B cell (primary cell): Measurements from ENCODE around the gene NDOR1. TPM values are rescaled to one million over a fixed set of nuclear protein-coding genes. Genes with fewer than 3 reads are reported as not detected.
A peak's percentile ranks its signal among the peaks of the same experiment; 100 is the strongest.

ENCODE experiments used
- ATAC-seq: fragments of 200-7000 bp; cut with Tn5 transposase; one replicate; pipeline ENCODE4 v1.10.0; 2021; ENCODE audit warnings: low read depth, mild to moderate bottlenecking, moderate number of reproducible peaks, moderate library complexity
- CTCF ChIA-PET: fragments of 350-600 bp; sonication (Branson Sonifier 250); formaldehyde crosslinking; loops from one replicate; lab custom pipeline; 2021; ENCODE audit warnings: antibody characterized with exemption, inconsistent platforms; lab: Charles Lee
- POLR2A ChIA-PET: fragments of 350-600 bp; sonication (Branson Sonifier 250); formaldehyde crosslinking; loops from one replicate; lab custom pipeline; 2021; ENCODE audit warnings: antibody characterized with exemption; lab: Charles Lee
- DNase-seq: peaks from one replicate; pipeline ENCODE4 v3.0.0; 2013
- H2AFZ ChIP-seq: 2 replicates; pipeline ENCODE4 v1.6.1; 2012; ENCODE audit warnings: mild to moderate bottlenecking, low read depth, low read length; ENCODE audit not compliant: insufficient read depth, poor library complexity, severe bottlenecking
- H3K27ac ChIP-seq, 2 donors: 1 replicate in 1 of 2; 2 replicates in 1 of 2; pipeline ENCODE4 v1.5.1; 2012 to 2013; ENCODE audit warnings: low read length in 2 of 2, mild to moderate bottlenecking in 2 of 2, moderate library complexity in 1 of 2
- H3K27me3 ChIP-seq, 4 experiments: fragments of 200-600 bp in 1 of 4; sonication (generic) in 1 of 4; replicated peaks in 1 of 4; 1 replicate in 2 of 4; 2 replicates in 2 of 4; pipeline versions ENCODE4 v1.6.1 to v1.7.0; 2013 to 2016; ENCODE audit warnings: low read length in 3 of 4, mild to moderate bottlenecking in 2 of 4, mixed read lengths in 1 of 4, moderate library complexity in 1 of 4; ENCODE audit not compliant: insufficient read depth in 4 of 4, control insufficient read depth in 3 of 4; ENCODE audit errors: control extremely low read depth in 1 of 4
- H3K36me3 ChIP-seq, 2 experiments: replicated peaks in 1 of 2; 1 replicate in 1 of 2; 2 replicates in 1 of 2; pipeline versions ENCODE4 v1.6.1 to v1.7.1; 2013; ENCODE audit warnings: low read length in 1 of 2; ENCODE audit not compliant: insufficient read depth in 2 of 2, control insufficient read depth in 1 of 2; ENCODE audit errors: control extremely low read depth in 1 of 2, extremely low read depth in 1 of 2
- H3K4me1 ChIP-seq, 2 donors: fragments of 200-600 bp in 1 of 2; sonication (generic) in 1 of 2; 1 replicate in 1 of 2; 2 replicates in 1 of 2; pipeline versions ENCODE4 v1.5.1 to v1.6.1; 2013 to 2017; ENCODE audit warnings: low read length in 2 of 2; ENCODE audit not compliant: control insufficient read depth in 2 of 2, insufficient read depth in 2 of 2
- H3K4me2 ChIP-seq: replicated peaks from 2 replicates; pipeline ENCODE3; 2012; ENCODE audit warnings: mild to moderate bottlenecking, low read depth, low read length; ENCODE audit not compliant: poor library complexity, severe bottlenecking
- H3K4me3 ChIP-seq, 5 experiments: fragments of 200-600 bp in 1 of 5; sonication (generic) in 1 of 5; 1 replicate in 3 of 5; 2 replicates in 2 of 5; pipeline versions ENCODE4 v1.5.1 to v1.7.0; 2011 to 2016; ENCODE audit warnings: low read length in 4 of 5, mild to moderate bottlenecking in 4 of 5, low read depth in 2 of 5, control low read depth in 1 of 5, moderate library complexity in 1 of 5; ENCODE audit not compliant: insufficient read depth in 1 of 5; ENCODE audit errors: control extremely low read depth in 1 of 5, extremely low read depth in 1 of 5
- H3K79me2 ChIP-seq: fragments of 200-600 bp; sonication (generic); one replicate; pipeline ENCODE4 v1.6.0; 2016; ENCODE audit warnings: low read length; ENCODE audit not compliant: control insufficient read depth, insufficient read depth
- H3K9ac ChIP-seq: fragments of 200-600 bp; sonication (generic); 2 replicates; pipeline ENCODE4 v1.6.1; 2017; ENCODE audit warnings: mild to moderate bottlenecking, low read length, moderate library complexity
- H3K9me3 ChIP-seq, 3 donors: one replicate each; pipeline versions ENCODE4 v1.6.1 to v1.7.1; 2013; ENCODE audit warnings: low read length in 2 of 3; ENCODE audit not compliant: control insufficient read depth in 2 of 3, insufficient read depth in 1 of 3; ENCODE audit errors: control extremely low read depth in 1 of 3
- H4K20me1 ChIP-seq: 2 replicates; pipeline ENCODE4 v1.6.0; 2012; ENCODE audit warnings: mild to moderate bottlenecking, low read length; ENCODE audit not compliant: insufficient read depth, control insufficient read depth, poor library complexity, severe bottlenecking
- H3K27ac Mint-ChIP-seq: one replicate; pipeline ENCODE4 v1.8.0; 2021; ENCODE audit warnings: mixed read lengths
- H3K27me3 Mint-ChIP-seq: one replicate; pipeline ENCODE4 v1.8.0; 2021; ENCODE audit warnings: mixed read lengths
- H3K4me1 Mint-ChIP-seq: one replicate; pipeline ENCODE4 v1.8.0; 2021; ENCODE audit warnings: mixed read lengths
- H3K4me3 Mint-ChIP-seq: one replicate; pipeline ENCODE4 v1.8.0; 2021; ENCODE audit warnings: mixed read lengths
- H3K9me3 Mint-ChIP-seq: one replicate; pipeline ENCODE4 v1.8.0; 2022; ENCODE audit warnings: mixed read lengths; ENCODE audit not compliant: insufficient read depth
- CTCF ChIP-seq: fragments of 200-600 bp; IDR thresholded peaks from one replicate; pipeline ENCODE4 v1.8.0; 2022; ENCODE audit warnings: antibody characterized with exemption, mild to moderate bottlenecking
- EZH2 ChIP-seq: IDR thresholded peaks from 2 replicates; pipeline ENCODE4 v1.6.1; 2012; ENCODE audit warnings: borderline replicate concordance, low read depth, mild to moderate bottlenecking, moderate library complexity, low read length; ENCODE audit not compliant: insufficient read depth, poor library complexity, severe bottlenecking
- WGBS: methylation state at CpG from one replicate; pipeline ENCODE4 v1.1.5; 2013; ENCODE audit warnings: missing lambda C conversion rate; ENCODE audit not compliant: insufficient coverage; 5-methylcytosine and 5-hydroxymethylcytosine counted together
- intact Hi-C: fragments of 100-400 bp; cut with micrococcal nuclease; formaldehyde crosslinking; loops from one replicate; pipeline ENCODE4 v1.10.0; 2022
- polyA plus RNA-seq: library from polyadenylated mRNA; depleted of rRNA; stranded (reverse); fragments of >200 nt; gene quantifications from 2 replicates; pipeline ENCODE4 v1.2.3, GENCODE V29; 2012
- total RNA-seq, 2 donors: library from RNA; stranded (reverse); fragments of 120-200 nt in 1 of 2; gene quantifications; 1 replicate in 1 of 2; 2 replicates in 1 of 2; pipeline versions ENCODE4 v1.2.3 to v1.2.4, GENCODE V29; 2013 to 2022

Gene NDOR1
- total and polyA plus RNA-seq, 2 donors (not counting 1 experiment from before 2014, with no cell fraction given) = 36.4 to 40.9 TPM

- H3K9me3 Mint-ChIP-seq = no peaks in the 10 kb centered on the region
- ATAC-seq (no peak), DNase-seq (peak; percentile 33)
- peak overlapping the region; percentile 95 for H3K4me2 ChIP-seq
- no peak for TF ChIP-seq CTCF
- no peak for TF ChIP-seq EZH2
- peaks cover 9 to 25% of the 10 kb centered on the region in 2 donors for H3K4me1 ChIP-seq
- H3K4me1 Mint-ChIP-seq = peaks cover 12% of the 10 kb centered on the region
- no peak overlapping the region for H3K27ac Mint-ChIP-seq
- peak overlapping the region; percentile 42 for H3K9ac ChIP-seq
- peak overlapping the region; percentile 32 for H3K4me3 Mint-ChIP-seq
- no peak overlapping the region for H3K27ac ChIP-seq
- peaks cover 0 to 2% (median 0%) of the 10 kb centered on the region in 4 experiments for H3K27me3 ChIP-seq
- POLR2A ChIA-PET = interaction anchor here (2.7 kb wide), 1 partner anchor 16 kb away, joined by 10 read pairs; the partner anchor contains the start of genes NDOR1 and TMEM203
- peak overlapping the region in 3 of 5 experiments; percentile 11 to 21 (median 14) for H3K4me3 ChIP-seq
- no peaks in the 10 kb centered on the region for H3K27me3 Mint-ChIP-seq
- intact Hi-C loops = loop anchor here (5.0 kb wide), 1 partner anchor 386 kb away; the partner anchor contains the start of gene ARRDC1
- H4K20me1 ChIP-seq = no peaks in the 10 kb centered on the region
- CTCF ChIA-PET = interaction anchor here (2.1 to 7.0 kb wide), 2 partner anchors 17 to 103 kb away, joined by 9 to 76 read pairs; partner anchors contain the start of gene TUBB4B
- H3K79me2 ChIP-seq = no peaks in the 10 kb centered on the region
- WGBS = 11% methylated on average over 61 of the region's 61 CpGs
- peak overlapping the region; percentile 58 for H2AFZ ChIP-seq
- no peaks in the 10 kb centered on the region for H3K36me3 ChIP-seq
- no peaks in the 10 kb centered on the region for H3K9me3 ChIP-seq
Measured at GRCh38 chr9:137221506-137222111, 16.1 kb downstream of the NDOR1 start.
